Inferior parietal cortex (tissue), 1 donor: ENCODE measurements around the gene ITPR3.

Experiments used
- DNase-seq: peaks from one replicate; pipeline ENCODE4 v3.0.0-alpha.2; 2016; ENCODE audit errors: extremely low spot score

The ITPR3 gene

GRCh38 chr6:33620856-33621710 lies at the start of gene ITPR3:
Gene ITPR3, plus strand, starts transcription at chr6:33621322. Its CDS starts 281 bp downstream, at chr6:33621603.
- no peak for DNase-seq

GRCh38 chr6:33571637-33572316 lies 49.3 kb upstream of the ITPR3 start:
- peak; percentile 49 for DNase-seq

GRCh38 chr6:33575211-33575610 lies 45.9 kb upstream of the ITPR3 start:
- DNase-seq, result no peak

DNA sequence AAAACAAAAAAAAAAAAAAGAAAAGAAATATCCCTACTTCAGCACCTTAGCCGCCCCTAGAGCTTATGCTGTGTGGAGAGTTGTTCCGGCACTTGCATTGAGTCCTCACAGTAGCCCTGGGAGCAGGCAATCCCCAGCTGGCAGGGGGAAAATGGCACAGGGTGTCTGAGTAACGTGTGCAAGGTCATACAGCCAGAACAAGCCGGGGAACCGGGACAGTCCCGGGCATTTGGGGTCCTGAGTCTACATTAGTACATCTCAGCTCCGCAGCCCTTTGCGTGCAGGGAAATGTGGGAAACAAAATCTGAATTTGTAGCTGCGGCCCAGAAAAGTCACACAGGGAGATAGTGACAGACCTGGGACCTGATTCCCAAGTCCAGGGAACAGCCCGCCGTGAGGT lies 44.5 kb upstream of the ITPR3 start:
- no peak for DNase-seq

- no peak for DNase-seq
Measured at GRCh38 chr6:33577106-33577535, 44.0 kb upstream of the ITPR3 start.

- DNase-seq, result no peak
Measured at GRCh38 chr6:33577718-33578117, 43.4 kb upstream of the ITPR3 start.

DNA sequence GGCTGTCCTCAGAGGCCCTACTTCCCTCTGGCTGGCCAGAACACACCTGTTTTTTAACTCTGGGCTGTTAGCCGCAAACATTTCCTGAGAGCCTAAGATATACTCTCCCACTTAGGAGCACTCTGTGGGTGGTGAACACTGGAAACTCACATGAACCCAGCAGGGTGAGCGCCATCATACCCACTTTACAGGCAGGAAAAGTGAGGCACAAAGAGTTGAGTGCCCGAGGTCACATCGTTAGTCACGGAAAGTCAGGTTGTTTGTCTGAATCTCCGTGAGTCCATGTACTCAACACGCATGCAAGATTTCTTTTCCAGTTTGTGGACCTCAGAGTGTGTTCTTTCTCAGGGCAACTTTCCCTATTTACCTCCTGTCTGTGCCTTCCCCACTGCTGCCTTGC lies 43.0 kb upstream of the ITPR3 start:
- no peak for DNase-seq

DNA sequence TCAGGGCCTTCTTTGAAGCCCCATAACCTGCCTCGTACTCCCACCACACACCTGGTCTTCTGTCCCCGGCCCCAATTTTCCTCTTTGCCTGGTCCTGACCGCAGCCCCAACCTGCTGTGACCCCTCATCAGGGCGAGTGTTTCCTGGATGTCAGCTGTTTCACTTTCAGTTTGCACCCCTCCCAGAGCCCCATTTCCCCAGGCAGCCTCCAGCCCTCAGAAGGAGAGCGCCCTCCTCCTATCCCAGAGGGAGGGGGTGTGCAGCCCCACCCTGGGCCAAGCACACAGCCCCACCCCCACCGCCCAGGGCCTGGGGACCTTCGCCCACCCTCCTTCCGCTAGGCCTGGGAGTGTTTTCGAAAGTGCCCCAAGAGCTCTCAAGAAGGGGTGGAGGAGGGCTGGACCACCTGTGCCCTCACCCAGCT lies 42.5 kb upstream of the ITPR3 start:
- no peak for DNase-seq

DNA sequence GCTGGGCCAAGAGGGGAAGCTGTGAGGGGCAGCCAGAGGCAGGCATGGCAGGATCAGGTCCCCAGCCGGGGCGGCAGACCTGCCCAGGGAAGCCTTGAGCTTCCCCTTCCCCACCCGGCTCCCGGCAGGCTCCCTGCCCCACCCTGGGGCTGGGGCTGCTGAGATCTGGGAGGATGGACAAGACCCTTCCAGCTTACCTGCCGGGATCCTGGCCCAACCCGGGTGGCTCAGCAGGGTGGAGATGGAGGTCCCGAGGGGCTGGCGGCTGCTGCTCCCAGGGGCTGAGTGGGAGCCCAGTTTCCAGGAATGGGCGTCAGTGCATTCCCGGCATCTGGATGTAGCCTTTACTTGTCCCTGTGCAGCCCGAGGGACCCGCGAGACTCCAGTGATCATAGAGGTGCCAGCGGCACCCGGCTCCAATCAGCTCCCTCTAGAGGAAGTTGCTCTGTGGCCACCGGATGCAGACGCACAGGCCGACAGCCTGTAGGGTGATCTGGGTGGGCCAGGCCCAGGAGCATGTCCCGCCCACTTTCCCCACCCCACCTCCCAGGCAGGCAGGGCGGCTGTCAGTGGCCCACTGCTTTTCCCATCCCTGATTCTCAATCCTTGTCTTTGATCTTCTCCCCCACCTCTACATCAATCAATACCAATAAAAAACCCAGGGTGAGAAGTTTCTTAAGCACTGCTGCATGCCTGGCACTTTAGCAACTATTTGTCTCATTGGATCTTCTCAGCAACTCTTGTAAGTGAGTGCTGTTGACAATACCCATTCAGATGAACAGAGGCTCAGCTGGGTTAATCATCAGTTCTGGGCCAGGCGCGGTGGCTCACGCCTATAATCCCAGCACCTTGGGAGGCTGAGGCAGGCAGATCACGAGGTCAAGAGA lies 41.1 kb upstream of the ITPR3 start, which contains the start of gene BAK1:
Gene BAK1 (minus strand): TSS at position 449 of the 887 bp plus-strand sequence. CDS start 2,672 bp downstream, outside the sequence.
- DNase-seq, result peak; percentile 90

- no peak for DNase-seq
Measured at GRCh38 chr6:33581186-33581585, 39.9 kb upstream of the ITPR3 start.

DNA sequence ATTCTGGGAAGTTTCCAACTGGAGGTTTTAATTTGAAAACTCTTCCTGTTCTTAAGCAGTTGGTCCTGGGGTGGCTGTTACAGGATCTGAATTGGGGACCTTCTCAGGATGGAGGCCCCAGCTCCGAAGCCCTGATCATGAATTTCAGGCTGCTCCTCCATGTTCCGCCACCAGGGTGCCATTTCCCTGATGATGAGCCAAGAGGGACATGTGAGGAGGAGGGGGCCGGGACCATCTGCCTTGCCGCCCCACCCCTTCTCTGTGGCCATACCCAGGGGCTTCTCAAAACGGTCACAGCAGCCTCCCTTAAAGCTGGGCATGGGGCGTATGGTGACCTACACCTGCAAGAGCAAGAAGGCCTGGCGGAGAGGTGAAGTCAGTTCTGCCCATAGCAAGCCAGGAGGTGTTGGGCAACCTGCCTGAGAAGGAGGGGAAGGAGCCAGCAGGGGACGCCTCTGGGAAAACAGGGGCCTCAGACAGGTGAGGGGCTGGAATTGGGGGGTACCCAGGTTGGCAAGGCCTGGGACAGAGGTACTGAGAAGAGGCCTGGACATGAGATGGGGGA lies 37.4 kb upstream of the ITPR3 start:
- DNase-seq, result no peak

DNA sequence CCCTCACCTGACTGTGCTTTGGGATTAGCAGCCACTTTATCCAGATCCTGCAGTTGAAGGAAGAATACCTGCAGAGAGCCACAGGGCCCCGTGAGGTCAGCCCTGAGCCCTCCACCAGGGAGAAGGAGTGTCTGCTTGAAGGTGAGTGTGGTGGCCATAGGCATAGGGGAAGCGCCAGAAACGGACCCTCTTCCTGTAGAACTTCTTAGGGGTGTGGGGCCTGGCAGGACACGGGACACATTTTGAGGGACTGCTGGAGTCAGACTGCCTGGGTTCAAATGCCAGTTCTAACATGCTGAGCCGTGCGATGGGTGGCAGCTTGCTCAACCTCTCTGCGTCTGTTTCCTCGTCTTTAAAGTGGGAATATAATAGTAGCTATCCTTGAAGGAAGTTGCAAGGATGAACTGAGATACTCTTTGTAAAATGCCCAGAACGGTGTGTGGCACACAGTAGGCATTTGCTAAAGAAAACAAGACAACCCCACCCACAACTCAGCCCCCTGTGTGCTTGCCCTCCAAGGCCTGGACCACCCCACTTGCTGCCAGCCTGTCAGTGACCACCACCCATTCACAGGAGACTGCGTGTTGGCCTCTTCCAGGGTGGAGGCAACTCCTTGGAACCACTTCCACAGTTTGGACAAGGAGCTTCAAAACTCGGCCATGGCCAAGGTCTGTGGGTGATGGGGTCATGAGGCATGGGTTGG lies 36.3 kb upstream of the ITPR3 start:
- no peak for DNase-seq

DNA sequence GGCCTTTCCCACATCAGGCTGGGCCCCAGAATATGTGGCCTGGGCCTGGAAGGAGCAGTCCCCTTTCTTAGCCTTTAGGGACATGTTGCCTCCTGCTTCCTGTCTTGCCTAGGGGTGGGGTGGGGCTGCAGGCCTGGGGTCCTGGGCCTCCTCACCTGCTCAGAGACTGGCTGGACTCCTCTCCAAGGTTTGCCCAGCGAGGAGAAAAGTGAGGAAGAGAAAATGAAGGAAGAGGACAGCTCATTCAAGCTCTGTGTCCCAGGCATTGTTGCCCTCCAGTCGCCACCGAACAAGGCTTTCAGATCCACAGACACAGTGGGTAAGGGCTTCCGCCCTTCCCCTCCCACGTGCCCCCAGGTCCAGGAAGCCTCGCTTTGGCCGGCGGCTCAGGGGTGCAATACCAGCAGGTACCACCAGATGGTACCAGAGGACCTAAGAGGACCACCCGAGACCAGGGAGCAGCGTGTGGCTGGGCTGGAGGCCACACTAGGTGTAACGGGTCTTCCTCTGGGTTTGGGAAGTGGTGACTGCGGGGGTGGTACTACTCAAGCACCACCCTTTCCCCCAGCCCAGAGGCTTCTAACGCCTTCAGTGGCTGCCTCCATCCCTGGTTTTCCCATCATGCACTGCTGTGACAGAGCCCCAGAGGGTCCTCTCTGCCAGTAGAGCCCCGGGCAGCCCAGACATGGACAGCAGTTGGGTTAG lies 35.6 kb upstream of the ITPR3 start:
- peak; percentile 88 for DNase-seq

- no peak for DNase-seq
Measured at GRCh38 chr6:33586108-33586640, 34.9 kb upstream of the ITPR3 start.

DNA sequence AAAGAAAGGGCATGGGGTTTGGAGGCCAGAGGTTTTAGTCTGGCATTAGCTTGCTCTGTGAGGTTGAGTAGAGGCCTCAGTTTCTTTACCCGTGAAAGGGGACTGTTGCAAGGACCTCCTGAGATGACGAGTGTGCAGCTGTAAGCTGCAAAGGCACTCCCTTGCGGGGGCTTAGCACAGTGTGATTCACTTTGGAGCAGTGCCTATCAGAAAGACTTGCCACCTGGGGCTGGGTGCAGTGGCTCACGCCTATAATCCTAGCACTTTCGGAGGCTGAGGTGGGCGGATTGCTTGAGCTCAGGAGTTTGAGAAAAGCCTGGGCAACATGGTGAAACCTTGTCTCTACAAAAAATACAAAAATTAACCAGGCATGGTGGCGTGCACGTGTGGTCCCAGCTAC lies 33.6 kb upstream of the ITPR3 start:
- DNase-seq, result no peak

- no peak for DNase-seq
Measured at GRCh38 chr6:33588894-33589293, 32.2 kb upstream of the ITPR3 start.

- no peak for DNase-seq
Measured at GRCh38 chr6:33589392-33589730, 31.8 kb upstream of the ITPR3 start.

GRCh38 chr6:33589731-33590530 lies 31.2 kb upstream of the ITPR3 start:
- no peak for DNase-seq

DNA sequence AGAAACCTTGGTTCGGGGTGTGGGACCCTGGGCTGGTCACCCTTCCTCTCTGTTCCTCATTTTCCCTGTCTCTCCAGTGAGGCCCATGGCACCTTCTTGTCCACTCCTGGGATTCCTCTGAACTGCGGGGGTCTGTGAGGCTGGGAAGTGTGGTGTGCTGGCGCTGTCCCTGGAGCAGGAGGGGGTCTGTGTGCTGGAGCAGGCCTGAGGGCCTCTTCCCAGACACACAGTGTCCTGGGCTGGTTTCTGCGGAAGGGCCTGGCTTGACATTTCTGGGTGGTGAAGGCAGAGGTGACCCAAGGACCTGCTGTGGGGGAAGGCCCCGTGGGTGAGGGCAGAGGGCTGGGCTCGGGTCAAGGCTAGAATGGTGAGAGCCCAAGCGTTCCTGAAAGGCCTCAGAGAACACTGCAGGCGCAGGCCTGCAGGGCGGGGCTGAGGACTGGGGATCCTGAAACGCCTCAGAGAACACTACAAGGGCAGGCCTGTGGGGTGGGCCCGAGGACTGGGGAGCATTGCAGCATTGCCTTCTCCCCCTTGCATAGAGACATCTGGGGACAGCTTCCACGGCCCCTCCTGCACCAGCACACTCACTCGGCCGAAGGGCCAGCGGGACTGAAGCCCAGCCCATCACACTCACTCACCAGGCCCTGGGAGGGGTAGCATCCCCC lies 30.5 kb upstream of the ITPR3 start:
- DNase-seq, result no peak
